H9 (cell line): ENCODE results near the gene ATP8A2. TPM values are rescaled to one million over a fixed set of nuclear protein-coding genes. Genes with fewer than 3 reads are reported as not detected.

Source experiments
- DNase-seq: peaks from one replicate; pipeline ENCODE4 v3.0.0-alpha.2; 2017
- H2AFZ ChIP-seq: one replicate; pipeline ENCODE4 v1.6.1; 2013; ENCODE audit warnings: mild to moderate bottlenecking, low read length, control low read depth, moderate library complexity
- H2AK5ac ChIP-seq: 2 replicates; pipeline ENCODE4 v1.6.1; 2013; ENCODE audit warnings: low read length, control low read depth, mixed read lengths; ENCODE audit not compliant: insufficient read length
- H2BK120ac ChIP-seq: one replicate; pipeline ENCODE4 v1.6.1; 2013; ENCODE audit warnings: low read depth, mild to moderate bottlenecking, low read length, control low read depth, inconsistent platforms; ENCODE audit not compliant: poor library complexity, severe bottlenecking
- H2BK12ac ChIP-seq: 2 replicates; pipeline ENCODE4 v1.6.1; 2013; ENCODE audit warnings: low read length, control low read depth, mixed read lengths, low read depth; ENCODE audit not compliant: insufficient read length
- H2BK15ac ChIP-seq: 2 replicates; pipeline ENCODE4 v1.6.1; 2013; ENCODE audit warnings: low read depth, low read length, control low read depth
- H2BK20ac ChIP-seq: one replicate; pipeline ENCODE4 v1.6.1; 2013; ENCODE audit warnings: low read depth, mild to moderate bottlenecking, low read length, control low read depth, inconsistent platforms; ENCODE audit not compliant: poor library complexity, severe bottlenecking
- H2BK5ac ChIP-seq: 2 replicates; pipeline ENCODE4 v1.6.1; 2013; ENCODE audit warnings: low read length, control low read depth, mixed read lengths; ENCODE audit not compliant: insufficient read length
- H3K14ac ChIP-seq: 2 replicates; pipeline ENCODE4 v1.6.1; 2013; ENCODE audit warnings: low read length, control low read depth; ENCODE audit not compliant: insufficient read depth
- H3K18ac ChIP-seq: 2 replicates; pipeline ENCODE4 v1.6.1; 2013; ENCODE audit warnings: low read depth, mild to moderate bottlenecking, mixed read lengths, low read length, control low read depth; ENCODE audit not compliant: insufficient read length
- H3K23ac ChIP-seq: 2 replicates; pipeline ENCODE4 v1.6.1; 2013; ENCODE audit warnings: low read length, control low read depth, mixed read lengths, low read depth; ENCODE audit not compliant: insufficient read length
- H3K23me2 ChIP-seq: 2 replicates; pipeline ENCODE4 v1.6.1; 2013; ENCODE audit warnings: low read depth, mild to moderate bottlenecking, mixed read lengths, low read length, control low read depth; ENCODE audit not compliant: insufficient read length, poor library complexity, severe bottlenecking
- H3K27ac ChIP-seq: 2 replicates; pipeline ENCODE4 v1.5.1; 2013; ENCODE audit warnings: low read length, control low read depth, mixed read lengths, low read depth; ENCODE audit not compliant: insufficient read length
- H3K27me3 ChIP-seq: 2 replicates; pipeline ENCODE4 v1.6.1; 2013; ENCODE audit warnings: low read length, control low read depth, inconsistent platforms; ENCODE audit not compliant: insufficient read depth
- H3K4ac ChIP-seq: 2 replicates; pipeline ENCODE4 v1.6.1; 2013; ENCODE audit warnings: low read depth, mild to moderate bottlenecking, control low read depth, inconsistent platforms, low read length, moderate library complexity
- H3K4me1 ChIP-seq: 2 replicates; pipeline ENCODE4 v1.6.1; 2013; ENCODE audit warnings: low read length, control low read depth, inconsistent platforms; ENCODE audit not compliant: insufficient read depth
- H3K4me2 ChIP-seq: 2 replicates; pipeline ENCODE4 v1.6.1; 2013; ENCODE audit warnings: low read length, control low read depth, mixed read lengths; ENCODE audit not compliant: insufficient read length, insufficient read depth
- H3K56ac ChIP-seq: 2 replicates; pipeline ENCODE4 v1.6.1; 2013; ENCODE audit warnings: low read depth, mild to moderate bottlenecking, mixed read lengths, low read length, control low read depth; ENCODE audit not compliant: insufficient read length
- H3K79me1 ChIP-seq: 2 replicates; pipeline ENCODE4 v1.6.1; 2013; ENCODE audit warnings: low read depth, mild to moderate bottlenecking, moderate library complexity, low read length, control low read depth, inconsistent platforms; ENCODE audit not compliant: insufficient read depth, poor library complexity, severe bottlenecking
- H3K79me2 ChIP-seq: 2 replicates; pipeline ENCODE4 v1.6.1; 2013; ENCODE audit warnings: low read length, control low read depth, inconsistent platforms; ENCODE audit not compliant: insufficient read depth
- H3K9ac ChIP-seq: 2 replicates; pipeline ENCODE4 v1.6.1; 2013; ENCODE audit warnings: low read length, control low read depth, mixed read lengths; ENCODE audit not compliant: insufficient read length; ENCODE audit errors: extremely low read depth
- H3K9me3 ChIP-seq: one replicate; pipeline ENCODE4 v1.6.1; 2013; ENCODE audit warnings: low read depth, low read length, inconsistent platforms; ENCODE audit not compliant: control insufficient read depth
- H3T11ph ChIP-seq: one replicate; pipeline ENCODE4 v1.6.1; 2013; ENCODE audit warnings: mild to moderate bottlenecking, low read length, control low read depth, inconsistent platforms
- H4K20me1 ChIP-seq: one replicate; pipeline ENCODE4 v1.6.1; 2013; ENCODE audit not compliant: control insufficient read depth, insufficient read length, insufficient read depth
- H4K5ac ChIP-seq: 2 replicates; pipeline ENCODE4 v1.6.1; 2013; ENCODE audit warnings: low read depth, mild to moderate bottlenecking, mixed read lengths, low read length, control low read depth; ENCODE audit not compliant: insufficient read length
- H4K8ac ChIP-seq: replicated peaks from 2 replicates; pipeline ENCODE4 v1.6.1; 2013; ENCODE audit warnings: low read length, control low read depth, mixed read lengths, low read depth; ENCODE audit not compliant: insufficient read length
- H4K91ac ChIP-seq: 2 replicates; pipeline ENCODE4 v1.6.1; 2013; ENCODE audit warnings: low read depth, mild to moderate bottlenecking, moderate library complexity, mixed read lengths, low read length, control low read depth; ENCODE audit not compliant: insufficient read length
- H3K27ac Mint-ChIP-seq, 3 experiments: 2 replicates in 2 of 3; 3 replicates in 1 of 3; pipeline ENCODE4 v1.8.0; 2020 to 2021; ENCODE audit warnings: mixed read lengths in 3 of 3, mild to moderate bottlenecking in 1 of 3, moderate library complexity in 1 of 3
- H3K27me3 Mint-ChIP-seq: 2 replicates; pipeline ENCODE4 v1.8.0; 2021; ENCODE audit warnings: low read depth, mild to moderate bottlenecking, moderate library complexity, mixed read lengths
- H3K36me3 Mint-ChIP-seq, 3 experiments: 2 replicates in 2 of 3; 3 replicates in 1 of 3; pipeline ENCODE4 v1.8.0; 2020 to 2021; ENCODE audit warnings: low read depth in 3 of 3, mixed read lengths in 3 of 3; ENCODE audit not compliant: insufficient read depth in 1 of 3
- H3K4me1 Mint-ChIP-seq, 2 experiments: 2 replicates each; pipeline ENCODE4 v1.8.0; 2020; ENCODE audit warnings: mixed read lengths in 2 of 2
- H3K4me3 Mint-ChIP-seq, 2 experiments: 2 replicates in 1 of 2; 3 replicates in 1 of 2; pipeline ENCODE4 v1.8.0; 2020 to 2021; ENCODE audit warnings: mild to moderate bottlenecking in 2 of 2, mixed read lengths in 2 of 2, moderate library complexity in 1 of 2
- H3K9me3 Mint-ChIP-seq, 2 experiments: 2 replicates in 1 of 2; 3 replicates in 1 of 2; pipeline ENCODE4 v1.8.0; 2020; ENCODE audit warnings: mild to moderate bottlenecking in 2 of 2, mixed read lengths in 2 of 2, moderate library complexity in 1 of 2
- CTCF ChIP-seq: fragments of 200-600 bp; sonication (generic); conservative IDR thresholded peaks from 3 replicates; pipeline ENCODE4 v1.8.0; 2021; ENCODE audit warnings: antibody characterized with exemption, mild to moderate bottlenecking
- WGBS: extraction: QIAGEN DNeasy Blood & Tissue Kit; methylation state at CpG from one replicate; pipeline ENCODE4 v1.1.7; 2013; ENCODE audit warnings: missing lambda C conversion rate, low lambda C conversion rate, mixed read lengths; ENCODE audit not compliant: insufficient read length; ENCODE audit errors: extremely low coverage; 5-methylcytosine and 5-hydroxymethylcytosine counted together
- total RNA-seq: library from RNA; stranded (reverse); gene quantifications from 2 replicates; pipeline ENCODE4 v1.2.1, GENCODE V29; 2021

The ATP8A2 gene
- total RNA-seq, 1 experiment from 2014 or later, result 18.2 TPM

DNA sequence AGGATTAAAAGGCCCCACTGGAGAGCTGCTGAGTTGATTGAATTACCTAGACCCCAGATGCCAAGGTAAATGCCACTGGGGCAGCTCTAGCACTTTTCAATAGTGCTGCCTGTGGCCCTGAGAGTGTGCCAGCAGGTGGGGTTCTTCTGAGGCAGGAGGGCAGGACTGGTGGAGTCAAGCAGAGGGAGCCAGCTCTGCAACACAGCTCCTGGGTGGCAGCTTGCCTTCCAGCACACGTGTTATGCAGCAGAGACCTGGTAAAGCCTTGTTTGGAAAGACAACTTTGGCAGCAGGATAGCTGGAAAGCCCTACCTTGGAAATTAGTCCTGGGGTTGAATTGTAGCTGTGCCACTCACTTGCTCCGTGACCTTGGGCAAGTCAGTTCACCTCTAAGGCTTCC is 306.6 kb downstream of the ATP8A2 start:
- Histone ChIP-seq H3K4ac (no peak overlapping the region), H3K18ac (no peak overlapping the region), H2BK12ac (no peak overlapping the region), H3K79me2 (no peaks in the 10 kb centered on the region), H2BK20ac (no peak overlapping the region), H2BK15ac (no peak overlapping the region), H3K4me2 (no peak overlapping the region), H3K9ac (no peak overlapping the region), H2BK5ac (no peak overlapping the region), H3K9me3 (no peaks in the 10 kb centered on the region), H4K20me1 (no peaks in the 10 kb centered on the region), H4K91ac (no peak overlapping the region), H3K4me1 (peaks cover 5% of the 10 kb centered on the region), H4K5ac (no peak overlapping the region), H3K23ac (no peak overlapping the region), H3K14ac (no peak overlapping the region), H3K27ac (no peak overlapping the region), H2BK120ac (no peak overlapping the region), H2AK5ac (no peak overlapping the region), H3K79me1 (no peaks in the 10 kb centered on the region), H2AFZ (no peak overlapping the region), H3K23me2 (no peaks in the 10 kb centered on the region), H3K27me3 (no peaks in the 10 kb centered on the region), H3T11ph (no peak overlapping the region), H3K56ac (no peak overlapping the region), H4K8ac (no peak overlapping the region)
- Mint-ChIP-seq H3K27ac (no peak overlapping the region), H3K4me3 (no peak overlapping the region), H3K36me3 (no peaks in the 10 kb centered on the region), H3K9me3 (peaks cover 0 to 3% of the 10 kb centered on the region in 2 experiments; a peak in 1 of 5 replicates), H3K4me1 (peaks cover 10% of the 10 kb centered on the region in 2 experiments), H3K27me3 (peaks cover 11% of the 10 kb centered on the region)
- DNase-seq, result peak; percentile 37
- TF ChIP-seq CTCF, result peak; percentile 38; the same call in 2 of the 3 replicates
- no CpG with 5 or more reads among the region's 2 CpGs for WGBS
